ENCODE measurements around the gene MTHFD1L.

DNA sequence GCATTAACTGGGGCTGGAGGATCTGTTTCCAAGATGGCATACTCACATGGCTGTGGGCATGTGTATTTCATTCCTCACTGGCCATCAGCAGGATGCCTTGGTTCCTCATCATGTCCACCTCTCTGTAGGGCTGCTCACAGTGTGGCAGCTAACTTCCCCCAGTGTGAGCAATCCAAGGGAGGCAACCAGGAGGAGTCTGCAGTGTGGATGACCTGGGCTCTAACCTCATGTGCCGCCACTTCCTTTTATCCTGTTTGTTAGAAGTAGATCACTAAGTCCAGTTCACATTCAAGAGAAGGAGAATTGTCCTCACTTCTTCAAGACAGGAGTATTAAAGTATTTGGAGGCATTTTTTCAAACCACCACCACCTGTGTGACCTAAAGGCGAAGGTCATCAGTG is 54.4 kb downstream of the MTHFD1L start:
- TF ChIP-seq CTCF (conservative IDR thresholded peaks at IDR 0.05 in 1 of 2, IDR thresholded peaks at IDR 0.05 in 1 of 2; ENCODE audit: extremely low read depth in 1 of 2, insufficient read depth in 1 of 2, low read depth in 1 of 2, low read length in 2 of 2) (no peak), EZH2 (IDR thresholded peaks at IDR 0.05; ENCODE audit: borderline replicate concordance, low read length) (no peak)

All from mammary epithelial cell (primary cell).